ENCODE measurements around the gene MACROD2.

- TF ChIP-seq CTCF (IDR thresholded peaks at IDR 0.05) (no peak), ZFX (IDR thresholded peaks at IDR 0.05; ENCODE audit: borderline replicate concordance) (no peak)
Observed at GRCh38 chr20:15842872-15843271, 1847.6 kb downstream of the MACROD2 start.
